Uterus (tissue), 2 donors: ENCODE results near the gene TADA3.

Source experiments
- CTCF ChIP-seq, 4 experiments: fragments of 200-600 bp in 2 of 4; fragments of 450-650 bp in 2 of 4; sonication (generic) in 2 of 4; IDR thresholded peaks; one replicate each; pipeline ENCODE4 v1.5.1; 2016 to 2019; ENCODE audit warnings: antibody characterized with exemption in 4 of 4, mild to moderate bottlenecking in 2 of 4, moderate library complexity in 1 of 4
- POLR2A ChIP-seq, 2 donors: fragments of 450-650 bp; IDR thresholded peaks; one replicate each; pipeline ENCODE4 v1.6.1; 2016; ENCODE audit warnings: antibody characterized with exemption in 2 of 2, mild to moderate bottlenecking in 1 of 2, moderate library complexity in 1 of 2

GRCh38 chr3:9754678-9755077 is 37.6 kb downstream of the TADA3 start:
- TF ChIP-seq POLR2A (IDR thresholded peaks at IDR 0.05) (no peak), CTCF (IDR thresholded peaks at IDR 0.05) (no peak)
